ENCODE data around the gene EPAS1.
A peak's percentile ranks its signal among the peaks of the same experiment; 100 is the strongest.

Gene EPAS1

GRCh38 chr2:46296840-46297545, at the start of gene EPAS1:
EPAS1 (plus strand) TSS chr2:46297407; CDS start chr2:46297912, 505 bp downstream.
- peak; percentile 89 for DNase-seq

DNA sequence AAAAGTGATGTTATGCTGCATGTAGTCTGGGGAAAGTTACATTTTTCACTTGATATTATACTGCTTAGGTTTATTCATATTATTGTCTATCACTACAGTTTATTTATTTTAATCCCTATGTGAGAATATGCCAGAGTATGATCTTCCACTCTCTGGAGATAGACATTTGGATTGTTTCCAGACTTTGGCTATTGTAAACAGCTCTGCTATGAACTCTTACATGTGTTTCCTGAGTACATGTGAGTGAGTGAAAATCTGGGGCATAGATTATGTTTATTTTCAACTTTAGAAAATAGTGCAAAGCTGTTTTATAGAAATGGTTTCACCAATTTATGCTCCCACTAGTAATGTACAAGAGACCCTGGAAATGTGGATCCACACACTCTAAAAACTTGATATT, 49.0 kb upstream of the EPAS1 start:
- no peak for DNase-seq

- DNase-seq = no peak
Measured at GRCh38 chr2:46249654-46250053, 47.6 kb upstream of the EPAS1 start.

GRCh38 chr2:46252891-46253659, 44.1 kb upstream of the EPAS1 start:
- no peak for DNase-seq

DNA sequence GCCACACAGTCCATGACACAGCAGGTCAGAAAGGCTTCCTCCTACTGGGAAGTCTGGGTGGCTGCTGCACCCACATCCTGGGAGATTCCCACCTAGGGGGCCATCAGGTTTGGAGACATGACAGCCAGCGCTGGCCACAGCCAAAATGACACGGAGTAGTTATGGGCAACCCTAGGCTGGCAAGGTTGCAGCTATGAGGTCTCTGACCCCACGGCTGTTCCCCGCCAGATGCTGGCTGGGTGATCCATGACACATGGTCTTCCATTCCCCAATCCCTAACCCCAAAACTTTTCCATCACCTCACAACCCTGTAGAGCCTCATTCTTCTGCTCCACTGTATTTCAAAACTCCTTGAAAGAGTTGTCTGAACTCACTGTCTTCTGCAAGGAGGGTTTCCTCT, 42.7 kb upstream of the EPAS1 start:
- no peak for DNase-seq

DNA sequence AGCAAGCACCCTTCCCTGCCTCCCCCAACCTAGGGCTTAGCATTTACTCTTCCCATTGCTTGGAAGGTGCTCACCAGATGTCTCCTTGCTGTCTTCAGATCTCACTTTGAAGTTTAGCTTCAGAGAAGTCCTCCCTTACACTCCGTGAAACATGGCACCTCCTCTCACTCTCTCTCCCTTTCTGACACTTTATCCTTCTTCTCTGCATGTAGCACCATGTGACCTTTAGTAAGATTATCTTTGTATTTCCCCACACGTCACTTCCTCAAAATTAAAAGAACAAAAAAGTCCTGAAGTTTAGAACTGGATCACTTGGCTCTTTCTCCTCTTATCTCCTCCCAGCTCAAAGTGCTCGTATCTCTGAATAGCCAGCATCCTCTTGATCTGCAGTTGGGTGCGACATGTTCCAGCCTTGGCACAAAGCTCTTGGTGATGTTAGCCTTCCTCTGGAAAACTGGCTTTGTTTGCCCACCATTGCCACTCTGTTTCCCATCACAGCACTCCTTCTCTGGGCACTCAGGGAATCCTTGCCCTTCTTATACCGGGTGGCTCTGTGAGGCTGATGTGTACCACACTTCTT, 40.6 kb upstream of the EPAS1 start:
- no peak for DNase-seq

DNA sequence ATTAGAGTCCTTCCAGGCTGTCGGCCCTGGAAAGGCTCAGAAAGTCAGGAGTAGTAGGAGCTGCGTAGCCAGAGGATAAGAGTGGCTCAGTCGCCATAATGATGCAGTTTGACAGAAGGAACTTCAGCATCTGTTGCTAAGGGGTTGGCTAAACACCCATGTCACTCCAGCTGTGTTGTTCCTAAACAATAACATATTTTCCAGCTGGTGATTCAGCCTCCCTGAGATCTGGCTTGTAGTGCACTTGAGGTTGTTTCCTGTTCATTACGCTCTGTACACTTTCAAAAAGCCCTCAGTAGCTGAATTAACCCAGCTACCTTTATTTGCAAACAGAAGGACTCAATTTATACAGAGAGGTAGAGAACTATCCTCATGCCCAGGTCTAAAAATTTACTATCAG, 39.7 kb upstream of the EPAS1 start:
- DNase-seq = no peak

- no peak for DNase-seq
Measured at GRCh38 chr2:46257980-46258379, 39.2 kb upstream of the EPAS1 start.

DNA sequence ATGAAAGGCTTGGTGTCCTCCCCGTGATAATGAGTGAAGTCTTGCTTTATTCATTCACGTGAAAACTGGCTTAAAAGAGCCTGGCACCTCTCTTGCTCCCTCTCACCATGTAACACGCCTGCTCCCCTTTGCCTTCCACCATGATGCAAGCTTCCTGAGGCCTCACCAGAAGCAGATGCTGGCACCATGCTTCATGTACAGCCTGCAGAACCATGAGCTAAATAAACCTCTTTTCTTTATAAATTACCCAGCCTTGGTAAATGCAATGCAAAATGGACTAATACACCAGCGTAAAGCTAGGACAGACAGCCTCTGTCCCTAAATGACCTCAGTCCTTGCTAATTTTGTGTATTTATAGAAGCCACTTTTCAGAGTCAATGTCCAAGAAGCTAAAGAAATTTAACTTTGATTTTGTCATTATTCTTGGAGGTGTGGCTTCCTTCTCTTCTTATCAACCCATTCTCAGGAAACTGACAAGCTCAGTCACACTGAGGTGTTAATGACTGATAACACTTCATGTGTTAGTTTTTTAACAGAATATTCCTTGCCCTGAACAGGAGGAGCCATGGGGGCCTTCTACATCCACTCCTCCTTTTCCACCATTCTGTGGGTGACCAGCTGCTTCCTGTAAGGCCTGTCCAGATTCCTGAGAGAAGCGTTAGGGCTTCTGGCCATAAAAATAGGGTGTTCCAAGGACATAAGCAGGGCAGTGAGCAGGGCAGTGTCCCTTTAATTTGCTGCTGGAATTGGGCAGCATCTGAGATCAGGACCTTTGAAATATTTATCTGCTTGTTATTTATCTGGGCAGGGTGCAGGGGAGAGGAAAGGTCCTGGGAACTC, 38.0 kb upstream of the EPAS1 start:
- DNase-seq = no peak

- DNase-seq = no peak
Measured at GRCh38 chr2:46259777-46260168, 37.4 kb upstream of the EPAS1 start.

- no peak for DNase-seq
Measured at GRCh38 chr2:46260305-46260704, 36.9 kb upstream of the EPAS1 start.

GRCh38 chr2:46262248-46262938, 34.8 kb upstream of the EPAS1 start:
- no peak for DNase-seq

DNA sequence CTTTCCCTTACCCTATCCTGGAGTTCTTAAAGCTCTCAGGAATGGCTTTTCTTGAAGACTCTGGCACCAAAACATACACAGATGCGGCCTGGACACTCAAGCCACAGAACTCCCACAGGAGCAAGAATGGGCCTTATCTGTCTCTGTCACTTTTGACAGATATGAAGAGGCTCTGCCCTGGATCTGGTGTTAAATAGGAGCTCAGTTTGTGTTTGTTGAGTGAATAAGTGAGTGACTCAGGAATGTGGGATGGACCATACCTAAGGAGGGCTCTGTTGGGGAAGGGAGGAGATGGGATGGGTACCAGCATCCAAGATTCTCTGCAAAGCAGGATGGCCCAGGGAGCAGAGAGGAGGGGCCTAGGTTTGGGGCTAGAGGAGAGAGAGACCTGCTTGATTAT, 33.9 kb upstream of the EPAS1 start:
- DNase-seq = no peak

GRCh38 chr2:46264447-46264846, 32.8 kb upstream of the EPAS1 start:
- DNase-seq = no peak

GRCh38 chr2:46266134-46266533, 31.1 kb upstream of the EPAS1 start:
- no peak for DNase-seq

- no peak for DNase-seq
Measured at GRCh38 chr2:46267616-46268015, 29.6 kb upstream of the EPAS1 start.

DNA sequence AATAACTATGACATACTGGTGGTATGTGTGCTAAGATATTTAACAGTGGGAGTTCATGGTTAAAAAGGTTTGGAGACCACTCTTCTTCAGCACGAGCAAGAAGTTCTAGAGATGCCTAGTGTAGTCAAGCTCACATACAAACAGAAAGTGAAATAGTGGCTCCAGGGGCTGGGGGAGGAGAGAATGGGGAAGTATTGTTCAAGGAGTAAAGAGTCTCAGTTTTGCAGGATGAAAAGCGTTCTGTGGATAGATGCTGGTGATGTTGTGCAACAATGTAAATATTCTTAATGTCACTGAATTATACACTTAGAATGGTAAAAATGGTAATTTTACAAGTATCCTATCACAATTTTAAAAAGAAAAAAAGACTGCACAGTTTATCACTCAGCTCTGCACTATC, 29.0 kb upstream of the EPAS1 start:
- DNase-seq = no peak

DNA sequence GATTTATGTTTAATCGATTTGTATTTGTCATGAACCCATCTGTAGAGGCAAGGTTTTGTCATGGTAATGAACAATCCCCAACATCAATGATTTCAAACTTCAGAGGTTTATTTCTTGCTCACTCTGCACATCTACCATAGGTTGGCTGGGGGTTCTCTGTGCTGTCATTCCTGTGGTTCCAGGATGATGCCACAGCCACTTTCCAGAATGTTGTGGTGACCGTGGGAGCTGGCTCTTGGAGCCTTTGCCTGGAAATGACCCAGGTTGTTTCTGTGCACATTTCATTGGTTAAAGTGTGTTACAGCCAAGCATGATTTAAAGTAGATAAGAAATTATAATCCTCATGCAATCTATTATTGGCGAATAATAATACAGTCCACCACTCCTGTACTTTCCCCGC, 28.2 kb upstream of the EPAS1 start:
- no peak for DNase-seq

DNA sequence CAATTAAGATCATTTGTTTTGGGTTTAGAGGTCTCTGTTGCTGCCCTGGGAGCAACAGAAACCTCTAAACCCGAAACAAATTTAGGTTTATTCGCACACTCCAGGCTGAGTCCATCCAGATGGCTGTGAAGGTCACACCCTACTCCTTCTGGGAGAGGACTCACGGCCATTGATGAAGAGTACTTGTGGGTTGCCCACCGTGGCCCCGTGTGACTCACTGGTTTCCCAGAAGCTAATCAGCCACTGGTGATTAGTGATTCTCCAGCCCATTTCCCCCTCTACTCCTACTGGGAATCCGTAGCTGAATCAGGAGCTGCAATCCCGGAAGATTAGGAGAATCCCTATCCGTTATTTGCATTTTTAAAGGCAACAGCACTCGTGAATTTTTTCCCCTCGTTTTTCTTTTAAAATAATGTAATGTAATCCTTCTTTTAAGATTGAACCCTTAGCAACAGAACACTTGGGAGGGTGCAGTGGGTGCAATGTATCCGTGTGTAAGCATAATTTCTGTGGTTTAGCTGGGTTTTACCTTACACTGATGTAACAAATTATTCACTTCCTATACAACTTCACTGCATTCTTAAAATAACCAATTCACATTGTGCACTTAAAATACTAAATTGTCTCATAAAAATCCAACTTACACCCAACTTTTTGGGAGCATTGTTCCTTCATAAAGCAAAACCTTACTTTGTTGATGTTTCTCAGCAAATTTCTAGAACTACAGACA, 27.5 kb upstream of the EPAS1 start:
- DNase-seq = no peak

- DNase-seq = no peak
Measured at GRCh38 chr2:46270384-46270783, 26.8 kb upstream of the EPAS1 start.

DNA sequence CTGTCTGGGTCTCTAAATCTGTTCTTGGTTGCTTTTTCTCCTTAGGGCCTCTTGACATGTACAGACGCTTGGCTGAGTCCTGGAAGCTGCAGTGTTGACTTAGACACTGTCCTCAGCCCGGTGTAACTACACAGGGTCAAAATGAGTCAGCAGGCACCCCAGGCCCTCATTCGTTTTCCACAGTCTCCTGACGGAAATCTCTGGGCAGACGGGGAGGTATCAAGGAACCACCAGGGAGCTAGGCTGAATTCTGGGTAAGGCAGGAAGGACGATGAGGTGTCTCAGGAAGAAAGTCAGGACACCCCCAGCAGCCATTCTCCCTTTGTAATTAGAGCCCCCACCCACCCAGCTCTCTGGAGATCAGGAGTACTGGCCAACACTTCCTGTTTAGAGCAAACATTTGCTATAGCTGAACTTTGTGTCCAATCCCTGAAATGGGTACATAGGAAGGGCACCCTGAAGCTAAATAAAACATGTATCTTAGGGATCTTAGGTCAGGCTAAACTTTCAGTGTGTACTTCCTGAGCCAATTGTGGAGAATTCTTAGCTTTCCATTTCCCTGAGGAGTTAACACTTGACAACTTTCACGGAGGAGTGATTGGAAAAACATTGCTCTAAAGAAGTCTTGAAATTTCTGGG, 23.9 kb upstream of the EPAS1 start:
- DNase-seq = no peak
